Right hindlimb (tissue), 1 donor: ENCODE data around the gene ASPSCR1.

ENCODE experiments used
- DNase-seq: peaks from one replicate; pipeline ENCODE4 v3.0.0-alpha.2; 2018

The ASPSCR1 gene

DNA sequence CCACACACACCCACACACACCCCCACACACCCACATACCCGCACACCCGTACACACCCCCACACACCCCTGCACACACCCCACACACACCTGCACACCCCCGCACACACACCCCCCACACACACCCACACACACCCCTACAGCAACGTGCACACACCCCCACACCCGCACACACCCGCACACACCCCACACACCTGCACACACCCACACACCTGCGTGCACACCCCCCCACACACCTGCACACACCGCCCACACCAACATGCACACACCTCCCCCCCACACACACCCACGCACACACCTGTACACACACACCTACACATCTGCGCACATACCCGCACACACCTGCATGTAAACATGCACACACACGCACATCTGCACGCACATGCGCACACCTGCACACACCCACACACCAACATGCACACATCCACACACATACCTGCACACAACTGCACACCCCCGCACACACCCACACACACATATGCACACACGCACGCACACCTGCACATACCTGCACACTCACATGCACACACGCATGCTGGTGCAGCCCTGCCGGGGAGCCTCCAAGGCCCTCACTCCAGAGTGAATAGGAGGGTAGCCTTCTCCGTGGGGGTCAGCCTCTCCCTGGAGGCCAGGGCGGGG, 7.5 kb downstream of the ASPSCR1 start:
- no peak for DNase-seq

DNA sequence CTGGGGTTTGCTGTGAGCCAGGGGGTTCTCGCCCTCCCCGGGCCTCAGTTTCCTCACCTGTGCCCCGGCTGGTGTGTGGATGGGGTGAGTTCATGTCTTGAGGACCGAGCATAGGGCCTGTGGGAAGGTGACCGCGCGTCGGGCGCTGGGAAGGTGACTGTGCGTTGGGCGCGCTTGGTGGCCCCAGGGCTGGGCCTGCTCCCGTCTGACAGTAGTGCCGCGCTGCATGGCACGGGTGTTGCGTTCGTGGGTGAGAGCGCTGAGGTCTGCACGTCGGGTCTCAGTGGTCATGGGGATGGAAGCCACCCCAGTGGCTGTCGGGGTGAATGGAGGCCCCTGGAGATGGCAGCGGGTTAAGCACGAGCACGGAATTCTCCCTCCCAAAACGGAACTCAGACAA, 9.2 kb downstream of the ASPSCR1 start:
- no peak for DNase-seq

DNA sequence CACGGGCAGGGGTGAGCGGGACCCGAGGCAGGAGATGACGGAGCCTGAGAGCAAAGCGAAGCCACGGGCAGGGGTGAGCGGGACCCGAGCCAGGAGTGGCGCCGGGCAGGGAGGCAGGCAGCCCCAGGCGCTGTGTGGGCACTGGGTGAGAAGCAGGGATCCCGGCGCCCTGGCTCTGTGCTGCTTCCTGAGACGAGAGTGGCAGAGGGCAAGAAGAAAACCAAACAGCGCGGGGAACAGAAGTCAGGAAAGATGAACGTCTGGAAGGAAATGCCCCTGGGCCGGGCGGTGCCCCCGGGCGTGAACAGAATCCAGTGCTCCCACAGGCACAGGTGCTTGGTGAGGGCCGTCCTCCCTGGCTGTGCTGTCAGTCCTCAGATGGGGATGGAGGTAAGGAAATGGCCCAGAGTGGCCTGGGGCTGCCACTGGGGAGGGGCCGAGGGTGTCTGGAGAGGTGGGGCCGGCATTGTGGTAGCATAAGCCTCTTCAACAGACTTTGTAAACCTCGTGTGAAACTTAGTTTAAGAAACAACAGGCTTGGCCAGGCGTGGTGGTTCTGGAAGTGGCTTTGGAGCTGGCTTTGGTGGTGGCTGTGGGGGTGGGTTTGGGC, 9.8 kb downstream of the ASPSCR1 start:
- DNase-seq: no peak

DNA sequence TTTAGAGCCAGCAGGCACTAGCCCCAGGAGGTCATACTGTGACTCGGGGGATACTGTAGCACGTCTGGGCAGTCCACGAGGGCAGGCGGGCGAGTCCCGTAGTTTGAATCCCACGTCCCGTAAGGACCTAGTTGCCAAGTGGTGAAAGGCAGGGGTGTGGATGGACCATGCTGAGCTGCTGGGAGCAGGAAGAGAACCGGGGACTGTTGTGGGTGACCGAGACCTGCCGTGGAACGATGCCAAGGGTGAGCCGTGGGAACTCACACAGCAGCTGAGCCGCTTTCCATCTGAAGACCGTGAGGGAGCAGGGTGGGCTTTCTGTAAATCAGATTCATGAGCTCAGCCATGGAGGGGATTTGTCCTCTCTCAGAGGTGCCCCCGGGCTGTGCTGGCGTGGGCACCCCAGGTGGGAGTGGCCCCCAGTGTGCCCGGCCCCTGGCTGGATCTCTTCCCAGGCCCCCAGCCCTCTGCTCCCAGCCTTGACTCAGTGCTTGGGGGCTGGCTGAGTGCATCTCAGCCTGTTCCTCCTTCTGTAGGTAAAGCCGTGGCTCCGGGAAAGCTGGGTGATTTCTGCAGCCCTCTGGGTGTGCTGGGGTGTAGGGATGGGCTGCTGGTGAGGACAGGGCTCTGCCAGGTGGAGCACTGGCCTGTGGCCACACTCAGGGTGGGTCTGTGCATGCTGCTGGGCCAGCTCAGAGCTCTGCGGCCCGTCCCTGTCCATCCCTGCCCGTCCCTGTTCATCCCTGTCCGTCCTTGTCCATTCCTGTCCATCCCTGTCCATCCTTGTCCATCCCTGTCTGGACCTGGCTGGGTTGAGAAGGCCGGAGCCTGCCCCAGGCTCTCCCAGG, 13.6 kb downstream of the ASPSCR1 start:
- no peak for DNase-seq

DNA sequence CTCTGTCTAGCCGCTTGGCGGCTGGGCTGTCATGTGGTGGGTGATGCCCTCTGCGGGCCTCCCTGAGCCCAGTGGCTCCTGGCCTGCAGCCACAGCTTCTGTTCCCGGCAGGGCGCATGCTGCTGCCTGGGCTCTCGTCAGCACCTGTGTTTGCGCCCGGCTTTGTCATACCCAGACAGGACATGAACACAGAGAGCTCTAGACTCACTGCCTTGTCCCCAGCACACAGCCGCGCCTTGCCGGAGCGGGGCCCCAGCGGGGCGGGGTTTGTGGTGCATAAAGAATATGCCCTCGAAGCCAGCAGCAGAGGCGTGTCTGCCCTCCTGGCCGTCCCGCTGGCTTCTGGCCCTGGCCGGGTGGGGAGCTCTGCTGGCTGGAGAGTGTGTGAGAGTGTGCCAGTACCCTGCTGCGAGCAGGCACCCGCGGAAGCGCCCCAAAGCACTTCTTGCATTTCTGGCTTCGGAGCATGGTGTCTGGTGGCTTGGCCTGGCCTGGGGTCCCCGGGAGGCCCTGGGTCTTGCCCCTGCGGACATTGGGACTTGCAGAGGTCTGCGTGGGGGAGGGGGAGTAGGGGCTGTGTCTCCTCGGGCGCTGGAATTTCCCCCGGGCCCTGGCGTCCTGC, 14.4 kb downstream of the ASPSCR1 start:
- DNase-seq: peak; percentile 90

DNA sequence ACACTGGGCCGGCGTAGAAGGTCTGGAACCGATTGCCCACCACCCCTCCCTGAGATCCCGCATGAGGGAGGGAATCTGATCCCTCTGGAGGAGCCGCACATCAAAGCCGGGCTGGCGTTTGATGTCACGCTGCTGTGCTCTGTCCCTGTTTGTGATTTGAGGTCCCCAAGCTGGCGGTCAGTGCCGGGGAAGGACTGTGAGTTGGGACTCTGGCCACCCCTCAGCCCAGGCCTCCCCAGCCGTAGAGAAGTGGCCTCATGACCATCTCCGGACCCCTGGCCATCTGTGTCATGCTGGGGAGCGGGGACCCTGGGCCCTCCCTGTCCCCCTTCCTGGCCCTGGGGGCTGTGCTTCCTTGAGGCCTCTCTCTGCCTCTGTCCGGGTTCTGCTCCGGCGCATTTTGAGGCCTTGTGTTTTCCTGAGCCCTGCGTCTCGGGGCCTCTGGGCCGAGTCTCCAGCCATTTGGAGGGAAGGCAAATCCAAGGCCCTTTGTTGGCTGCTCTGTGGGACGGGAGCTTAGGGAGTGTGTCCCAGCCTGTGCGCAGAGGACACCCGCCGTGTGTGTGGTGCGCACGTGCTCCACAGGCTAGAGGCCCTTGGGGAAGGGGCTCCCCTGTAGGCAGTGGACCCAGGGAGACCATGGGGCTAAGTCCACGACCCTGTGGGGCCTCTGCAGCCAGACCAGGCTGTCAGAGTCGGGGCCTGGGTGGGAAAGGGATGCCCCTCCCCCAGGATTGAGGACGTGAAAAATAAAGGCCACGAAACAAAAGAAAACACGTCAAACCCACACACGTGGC, 15.1 kb downstream of the ASPSCR1 start:
- DNase-seq: peak; percentile 33

DNA sequence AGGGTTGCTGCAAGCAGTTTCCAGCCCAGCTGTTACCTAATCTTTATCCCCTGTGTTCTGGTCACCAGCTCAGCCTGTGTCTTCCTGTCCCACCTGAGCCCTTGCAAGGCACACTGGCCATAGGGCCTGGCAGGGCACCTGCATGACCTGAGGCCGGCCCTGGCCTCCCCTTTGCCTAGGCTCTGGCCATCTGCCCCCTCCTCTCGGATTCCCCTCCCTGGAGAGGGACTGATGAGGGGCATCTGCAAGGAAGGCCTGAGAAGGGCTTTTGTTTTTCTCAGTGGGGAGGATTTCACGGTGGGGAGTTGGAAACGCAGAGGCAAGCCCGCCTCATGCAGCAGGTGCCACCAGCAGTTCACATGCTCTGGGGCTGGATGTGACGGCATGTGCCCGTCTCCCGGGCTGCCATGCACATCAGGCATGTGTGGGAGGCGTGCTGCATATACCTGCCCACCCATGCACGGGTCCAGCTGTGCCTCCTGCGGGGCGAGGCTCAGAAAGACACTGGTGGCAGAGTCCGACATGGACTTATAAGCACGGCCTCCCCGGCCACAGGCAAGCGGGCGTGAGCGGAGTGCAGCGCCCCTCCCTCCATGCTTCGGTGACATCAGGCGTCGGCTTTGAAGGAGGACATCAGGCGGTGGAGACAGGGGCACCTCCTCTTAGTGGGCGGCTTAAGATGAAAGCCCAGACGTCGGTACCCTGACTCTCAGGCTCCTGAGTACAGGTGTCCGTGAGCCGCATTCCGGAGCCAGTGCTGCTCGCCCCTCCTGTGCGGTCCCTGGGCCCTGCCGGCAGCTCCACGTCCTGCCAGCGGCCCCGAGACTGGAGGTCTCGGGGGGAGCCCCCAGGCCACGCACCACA, 16.5 kb downstream of the ASPSCR1 start:
- DNase-seq: no peak

DNA sequence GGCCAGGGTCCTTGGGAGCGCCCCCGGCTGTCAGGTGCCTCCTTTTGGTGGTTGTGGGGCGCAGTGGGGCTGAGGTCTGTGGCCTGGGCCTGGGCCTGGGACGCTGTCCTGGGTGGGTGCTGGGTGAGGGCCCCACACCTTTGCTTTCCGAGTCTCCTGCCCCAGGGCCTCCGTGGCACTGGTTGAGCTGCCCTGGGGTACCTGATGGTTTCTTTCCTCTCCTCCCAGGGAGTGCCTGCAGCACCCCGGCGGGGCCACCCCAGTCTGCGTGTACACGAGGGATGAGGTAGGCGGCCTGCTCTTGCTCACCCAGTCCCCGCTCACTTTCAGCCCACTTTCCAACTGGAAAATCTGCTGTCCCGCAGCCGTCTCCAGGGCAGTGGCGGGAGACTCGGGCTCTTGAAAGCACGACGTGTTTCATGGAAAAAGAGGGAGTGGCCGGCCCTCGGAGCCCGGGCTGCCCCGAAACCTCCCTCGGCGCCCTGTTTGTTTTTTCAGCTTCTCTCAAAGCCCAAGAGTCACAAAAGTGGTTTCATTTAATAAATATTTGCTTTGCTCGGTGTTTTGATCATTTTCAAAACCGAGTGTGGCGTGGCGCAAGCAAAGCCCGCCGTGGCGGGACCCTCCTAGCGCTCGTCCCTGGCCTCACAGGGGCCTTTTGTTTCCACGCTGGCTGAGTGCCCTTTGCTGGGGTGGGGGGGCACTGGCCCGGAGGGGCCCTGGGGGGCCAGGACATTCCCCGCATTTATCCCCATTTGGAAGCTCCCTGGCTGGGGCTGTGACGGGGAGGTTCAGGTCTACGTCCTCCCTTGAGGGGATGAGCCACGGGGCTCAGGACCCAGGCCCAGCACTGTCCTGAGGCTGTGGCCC, 17.4 kb downstream of the ASPSCR1 start:
- DNase-seq: peak; percentile 27

DNA sequence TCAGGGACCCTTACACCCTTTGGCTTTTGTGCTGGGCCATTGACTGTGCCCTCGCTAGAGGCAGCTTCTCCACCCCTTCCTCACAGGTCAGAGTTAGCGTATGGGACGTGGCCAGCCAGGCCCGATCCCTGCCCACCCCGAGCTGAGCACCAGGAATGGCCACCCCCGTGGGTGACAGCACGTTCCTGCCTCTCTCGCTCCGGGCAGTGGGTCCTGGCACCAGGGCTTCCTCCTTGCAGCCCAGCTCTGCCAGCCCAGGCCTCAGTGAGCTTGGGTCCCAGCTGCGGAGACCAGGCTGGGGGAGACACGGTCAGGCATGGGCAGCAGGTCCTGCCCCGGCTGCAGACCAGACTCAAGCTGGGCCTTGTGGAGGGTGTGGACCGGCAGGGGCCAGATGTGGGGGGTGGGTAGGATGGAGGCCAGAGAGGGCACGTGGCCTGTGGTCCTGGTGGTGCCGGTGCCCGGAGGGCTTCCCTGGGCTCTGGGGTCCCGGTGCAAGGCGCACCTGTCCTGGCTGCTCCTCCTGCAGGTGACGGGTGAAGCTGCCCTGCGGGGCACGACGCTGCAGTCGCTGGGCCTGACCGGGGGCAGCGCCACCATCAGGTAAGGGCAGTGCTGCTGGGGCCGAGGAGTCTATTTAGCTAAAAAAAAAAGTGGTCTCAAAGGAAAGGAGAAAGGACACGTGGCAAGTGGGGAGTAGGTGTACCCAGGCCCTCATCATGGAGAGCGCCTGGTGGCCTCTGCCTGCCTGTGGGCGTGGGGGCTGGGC, 18.2 kb downstream of the ASPSCR1 start:
- DNase-seq: no peak

DNA sequence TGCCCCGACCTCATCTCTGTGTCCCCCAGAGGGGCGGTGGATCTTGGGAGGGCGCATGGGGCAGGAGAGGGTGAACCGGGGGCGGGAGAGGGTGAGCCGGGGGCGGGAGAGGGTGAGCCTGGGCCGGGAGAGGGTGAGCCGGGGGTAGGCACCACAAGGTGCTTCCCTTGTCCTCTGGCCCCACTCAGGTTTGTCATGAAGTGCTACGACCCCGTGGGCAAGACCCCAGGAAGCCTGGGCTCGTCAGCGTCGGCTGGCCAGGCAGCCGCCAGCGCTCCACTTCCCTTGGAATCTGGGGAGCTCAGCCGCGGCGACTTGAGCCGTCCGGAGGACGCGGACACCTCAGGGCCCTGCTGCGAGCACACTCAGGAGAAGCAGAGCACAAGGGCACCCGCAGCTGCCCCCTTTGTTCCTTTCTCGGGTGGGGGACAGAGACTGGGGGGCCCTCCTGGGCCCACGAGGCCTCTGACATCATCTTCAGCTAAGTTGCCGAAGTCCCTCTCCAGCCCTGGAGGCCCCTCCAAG, 18.9 kb downstream of the ASPSCR1 start:
- no peak for DNase-seq

DNA sequence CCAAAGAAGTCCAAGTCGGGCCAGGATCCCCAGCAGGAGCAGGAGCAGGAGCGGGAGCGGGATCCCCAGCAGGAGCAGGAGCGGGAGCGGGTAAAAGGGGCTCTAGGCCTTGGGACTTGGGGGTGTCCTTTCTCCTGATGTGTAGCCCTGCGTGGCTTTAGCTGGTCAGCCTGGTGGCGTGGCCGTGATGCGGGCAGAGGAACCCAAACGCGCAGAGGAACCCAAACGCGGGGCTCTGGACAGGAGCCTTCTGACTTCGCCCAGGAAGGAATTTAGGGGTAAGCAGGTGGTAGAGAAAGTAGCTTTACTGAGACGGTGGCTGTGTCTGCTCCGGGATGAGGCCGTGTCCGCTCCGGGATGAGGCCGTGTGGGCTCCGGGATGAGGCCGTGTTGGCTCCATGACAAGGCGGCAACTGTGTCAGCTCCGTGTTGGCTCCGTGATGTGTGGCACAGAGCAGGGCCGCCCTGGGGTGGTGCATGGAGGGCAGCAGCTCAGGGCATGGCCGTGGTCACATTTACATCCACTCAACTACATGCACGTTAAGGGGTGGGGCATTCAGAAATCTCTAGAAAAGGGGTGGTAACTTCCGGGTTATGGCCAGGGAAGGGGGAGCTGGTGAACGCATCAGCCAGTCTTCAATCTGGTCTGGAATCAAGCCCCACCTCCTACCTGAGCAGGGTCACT, 19.5 kb downstream of the ASPSCR1 start:
- no peak for DNase-seq

DNA sequence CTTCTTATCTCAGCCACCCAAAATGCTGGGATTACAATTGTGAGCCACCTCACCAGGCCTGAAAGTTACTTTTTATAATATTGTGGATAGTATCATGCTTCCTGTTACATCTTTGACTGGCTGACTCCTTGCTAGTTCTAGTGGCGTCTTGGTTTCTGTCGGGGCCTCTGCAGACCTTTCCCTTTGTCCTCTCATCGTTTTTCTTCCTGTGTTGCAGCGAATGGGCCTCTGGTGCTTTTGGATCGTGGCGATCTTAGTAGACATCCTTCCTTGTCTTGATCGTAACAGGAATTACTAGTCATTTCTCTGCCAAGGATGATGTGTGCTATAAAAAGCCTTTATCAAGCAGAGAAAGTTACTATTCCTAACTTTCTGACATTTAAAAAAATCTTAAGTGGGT, 20.8 kb downstream of the ASPSCR1 start:
- DNase-seq: no peak

DNA sequence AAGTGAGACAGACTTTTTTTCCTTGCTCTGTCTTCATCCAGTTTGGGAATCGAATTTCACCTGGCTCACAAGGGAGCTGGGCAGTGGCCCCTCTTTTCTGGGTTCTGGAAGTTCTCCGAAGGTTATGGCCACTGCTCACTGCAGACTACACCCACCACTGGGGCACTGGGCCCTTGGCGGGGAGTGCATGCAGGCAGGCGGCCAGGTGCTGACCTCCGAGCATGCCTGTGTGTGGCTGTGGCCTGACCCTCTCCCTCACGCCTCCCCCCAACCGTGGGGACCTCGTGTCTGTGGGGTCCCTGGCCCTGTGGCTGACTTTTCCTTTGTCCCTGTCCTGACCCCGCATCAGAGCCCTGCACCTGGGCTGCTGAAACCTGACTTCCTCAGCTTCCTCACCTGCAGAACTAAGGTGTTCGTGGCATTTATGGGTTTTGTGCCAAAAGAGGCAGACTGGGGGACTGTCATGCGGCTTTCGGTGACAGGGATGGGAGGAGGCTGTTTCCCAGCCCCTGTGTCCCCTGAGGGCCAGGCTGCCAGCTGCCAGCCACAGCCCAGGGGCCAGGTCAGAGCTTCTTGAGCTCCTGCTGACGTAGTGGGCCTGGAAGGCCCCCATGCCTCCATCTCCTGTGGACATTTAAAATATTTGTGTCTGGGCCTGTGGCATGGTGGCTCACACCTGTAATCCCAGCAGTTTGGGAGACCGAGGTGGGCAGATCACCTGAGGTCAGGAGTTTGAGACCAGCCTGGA, 21.4 kb downstream of the ASPSCR1 start:
- DNase-seq: no peak

DNA sequence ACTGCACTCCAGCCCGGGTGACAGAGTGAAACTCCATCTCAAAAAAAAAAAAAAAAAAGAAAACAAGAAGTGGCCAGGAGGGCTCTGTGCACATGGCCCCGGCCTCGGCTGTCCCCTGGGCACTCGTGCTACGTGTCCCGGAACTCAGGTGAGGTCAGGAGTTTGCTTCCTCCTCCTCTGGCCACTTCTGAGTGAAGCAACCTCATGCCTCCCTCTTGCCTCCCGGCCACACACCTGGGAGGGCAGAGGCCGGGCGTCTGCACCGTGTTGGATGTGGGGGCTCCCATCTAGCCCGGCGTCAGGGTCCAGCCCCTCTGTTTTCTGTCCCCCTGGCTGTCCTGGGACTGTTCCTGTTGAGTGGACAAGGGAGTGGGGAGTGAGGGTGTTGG, 22.2 kb downstream of the ASPSCR1 start:
- no peak for DNase-seq

DNA sequence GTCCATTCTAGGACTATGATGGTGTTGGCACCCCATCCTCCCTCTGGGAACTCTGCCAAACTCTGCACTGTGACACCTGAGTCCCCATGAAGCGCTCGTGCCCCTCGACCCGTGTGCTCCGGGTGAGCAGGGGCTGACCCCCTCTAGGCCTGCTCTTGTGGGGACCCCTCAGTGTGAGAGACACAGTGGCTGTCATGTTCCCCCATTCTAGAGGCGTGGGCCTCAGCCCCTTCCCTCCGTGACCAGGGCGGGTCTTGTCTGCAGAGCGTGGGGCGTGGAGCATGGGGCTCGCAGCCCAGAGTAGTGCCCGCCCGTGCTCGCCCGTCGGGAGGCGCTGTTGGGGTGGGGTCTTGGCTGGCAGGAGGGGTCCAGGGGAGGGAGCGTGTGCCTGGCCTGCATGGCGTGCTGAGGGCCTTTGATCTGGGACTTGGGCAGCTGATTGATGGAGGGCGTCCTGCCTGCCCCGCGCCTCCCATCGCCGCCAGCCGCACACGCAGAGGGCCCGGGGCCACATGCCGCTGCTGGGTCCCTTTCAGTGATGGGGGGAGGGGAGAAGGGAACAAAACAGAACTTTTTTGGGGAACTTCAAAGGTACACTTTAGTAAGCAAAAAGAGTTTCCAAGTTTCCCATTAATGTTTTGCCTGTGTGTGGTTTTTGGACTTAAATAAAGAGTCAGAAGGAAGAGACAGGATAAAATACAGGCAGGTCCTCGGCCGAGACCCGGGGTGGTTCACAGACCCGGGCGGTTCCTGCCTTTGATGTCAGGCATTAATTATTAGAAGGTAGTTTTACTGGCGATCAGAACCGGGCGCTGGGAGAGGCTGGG, 22.8 kb downstream of the ASPSCR1 start:
- no peak for DNase-seq

DNA sequence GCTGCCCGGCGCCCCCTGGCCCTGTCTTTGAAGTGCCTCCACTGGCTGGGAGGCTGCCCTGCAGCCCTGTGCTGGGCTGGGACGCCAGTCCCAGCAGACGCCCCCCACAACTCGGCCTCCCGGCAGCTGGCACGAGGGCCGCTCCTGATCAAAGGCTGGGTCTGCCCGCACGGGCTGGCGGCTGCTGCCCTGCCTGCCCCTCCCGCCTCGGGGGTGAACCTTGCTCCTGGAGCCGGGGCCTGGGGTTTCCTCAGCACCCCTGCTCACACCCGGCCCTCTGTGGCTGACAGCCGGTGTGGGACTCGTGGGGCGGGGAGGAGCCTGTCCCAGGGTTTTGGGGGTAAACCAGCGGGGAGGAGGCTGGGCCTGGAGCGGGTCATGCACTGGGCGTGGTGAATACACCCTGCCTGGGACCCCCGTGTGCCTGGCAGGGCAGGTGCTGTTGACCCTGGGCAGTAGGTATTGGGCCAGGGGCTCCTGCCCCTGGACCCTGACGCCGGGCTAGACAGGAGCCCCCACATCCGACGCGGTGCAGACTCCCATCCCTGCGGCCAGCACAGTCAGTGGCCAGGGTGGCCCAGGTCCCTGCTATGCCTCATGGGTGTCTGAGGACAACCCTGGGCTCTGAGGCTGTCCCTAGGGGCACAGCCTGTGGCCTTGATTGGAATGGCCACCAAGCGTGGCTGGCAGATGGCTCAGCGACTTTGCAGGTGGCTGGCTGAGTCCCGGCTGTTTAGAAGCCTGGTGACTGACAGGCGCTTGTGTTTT, 23.6 kb downstream of the ASPSCR1 start:
- DNase-seq: no peak
